H1 (cell line): ENCODE results near the gene LRBA. TPM values are rescaled to one million over a fixed set of nuclear protein-coding genes. Genes with fewer than 3 reads are reported as not detected.
A peak's percentile ranks its signal among the peaks of the same experiment; 100 is the strongest.

Source experiments
- CTCF ChIA-PET: fragments of 300-600 bp; sonication (Branson Sonifier 250); formaldehyde crosslinking; loops from one replicate; lab custom pipeline; 2021; ENCODE audit not compliant: partially characterized antibody; lab: Charles Lee
- POLR2A ChIA-PET: fragments of 300-600 bp; sonication (Branson Sonifier 250); formaldehyde crosslinking; loops from one replicate; lab custom pipeline; 2021; ENCODE audit warnings: inconsistent platforms; ENCODE audit not compliant: partially characterized antibody; lab: Charles Lee
- DNase-seq, 2 experiments: peaks; one replicate each; pipeline versions ENCODE4 v3.0.0 to v3.0.0-alpha.2; 2010 to 2022; ENCODE audit warnings: low spot score in 2 of 2, low read depth in 1 of 2, mixed read lengths in 1 of 2
- FAIRE-seq: peaks from 2 replicates; lab custom pipeline; 2011; peaks lifted over from hg19 to GRCh38; lab: Jason Lieb, UNC
- H2AFZ ChIP-seq: 2 replicates; pipeline ENCODE4 v1.8.1; 2012; ENCODE audit warnings: low read length, inconsistent platforms
- H2AK5ac ChIP-seq: 2 replicates; pipeline ENCODE4 v1.6.1; 2013; ENCODE audit warnings: low read depth, low read length
- H2BK120ac ChIP-seq: replicated peaks from 2 replicates; pipeline ENCODE3; 2013; ENCODE audit warnings: low read depth, low read length, inconsistent platforms
- H2BK12ac ChIP-seq: 2 replicates; pipeline ENCODE4 v1.6.1; 2013; ENCODE audit warnings: low read depth, low read length
- H2BK15ac ChIP-seq: 2 replicates; pipeline ENCODE4 v1.6.1; 2013; ENCODE audit warnings: low read length
- H2BK20ac ChIP-seq: 2 replicates; pipeline ENCODE4 v1.6.1; 2013; ENCODE audit warnings: low read length
- H2BK5ac ChIP-seq: 2 replicates; pipeline ENCODE4 v1.6.1; 2013; ENCODE audit warnings: low read depth, low read length
- H3K14ac ChIP-seq: 2 replicates; pipeline ENCODE4 v1.6.1; 2013; ENCODE audit warnings: inconsistent platforms; ENCODE audit not compliant: insufficient read length
- H3K18ac ChIP-seq: 2 replicates; pipeline ENCODE4 v1.6.1; 2013; ENCODE audit warnings: low read length; ENCODE audit errors: extremely low read depth
- H3K23ac ChIP-seq: 2 replicates; pipeline ENCODE4 v1.6.1; 2013; ENCODE audit warnings: inconsistent platforms; ENCODE audit not compliant: insufficient read length
- H3K23me2 ChIP-seq: 2 replicates; pipeline ENCODE4 v1.6.1; 2013; ENCODE audit warnings: low read depth, low read length
- H3K27ac ChIP-seq: 2 replicates; pipeline ENCODE4 v1.6.1; 2011; ENCODE audit warnings: low read depth, low read length, inconsistent platforms
- H3K27me3 ChIP-seq, 4 experiments: replicated peaks in 1 of 4; 1 replicate in 1 of 4; 2 replicates in 3 of 4; pipeline versions ENCODE4 v1.6.1 to v1.8.1; 2011 to 2013; ENCODE audit warnings: low read length in 3 of 4, mild to moderate bottlenecking in 3 of 4, inconsistent platforms in 2 of 4, mixed read lengths in 2 of 4, moderate library complexity in 1 of 4; ENCODE audit not compliant: control insufficient read depth in 3 of 4, insufficient read depth in 3 of 4; ENCODE audit errors: extremely low read depth in 1 of 4
- H3K36me3 ChIP-seq, 4 experiments: 2 replicates each; pipeline versions ENCODE4 v1.6.1 to v1.8.1; 2011 to 2013; ENCODE audit warnings: mild to moderate bottlenecking in 4 of 4, low read length in 3 of 4, moderate library complexity in 2 of 4, control low read depth in 1 of 4, inconsistent platforms in 1 of 4; ENCODE audit not compliant: insufficient read depth in 4 of 4, control insufficient read depth in 2 of 4
- H3K4ac ChIP-seq: replicated peaks from 2 replicates; pipeline ENCODE3; 2013; ENCODE audit warnings: low read length, low read depth, mixed read lengths, inconsistent platforms; ENCODE audit not compliant: insufficient read length
- H3K4me1 ChIP-seq, 4 experiments: replicated peaks in 1 of 4; 1 replicate in 1 of 4; 2 replicates in 3 of 4; pipeline versions ENCODE4 v1.6.1 to v1.8.1; 2011 to 2013; ENCODE audit warnings: low read length in 3 of 4, inconsistent platforms in 2 of 4, mixed read lengths in 1 of 4; ENCODE audit not compliant: insufficient read depth in 4 of 4, control insufficient read depth in 3 of 4
- H3K4me2 ChIP-seq, 2 experiments: 2 replicates each; pipeline versions ENCODE4 v1.6.1 to v1.8.1; 2011 to 2013; ENCODE audit warnings: low read depth in 2 of 2, low read length in 2 of 2, control low read depth in 1 of 2, inconsistent platforms in 1 of 2, mild to moderate bottlenecking in 1 of 2; ENCODE audit not compliant: insufficient read depth in 1 of 2
- H3K4me3 ChIP-seq, 4 experiments: fragments of 200-600, 300-600 bp in 1 of 4; sonication (generic), shearing (Covaris generic), sonication (Bioruptor Twin) in 1 of 4; 2 replicates each; pipeline versions ENCODE4 v1.5.1 to v1.8.1; 2011 to 2016; ENCODE audit warnings: low read length in 4 of 4, low read depth in 3 of 4, control low read depth in 2 of 4, inconsistent platforms in 2 of 4, mild to moderate bottlenecking in 2 of 4, mixed read lengths in 1 of 4, moderate library complexity in 1 of 4; ENCODE audit not compliant: insufficient read depth in 2 of 4; ENCODE audit errors: extremely low read depth in 1 of 4
- H3K56ac ChIP-seq: replicated peaks from 2 replicates; pipeline ENCODE3; 2013; ENCODE audit warnings: low read depth, mild to moderate bottlenecking, mixed read lengths, low read length, inconsistent platforms; ENCODE audit not compliant: insufficient read length
- H3K79me1 ChIP-seq: 2 replicates; pipeline ENCODE4 v1.6.1; 2013; ENCODE audit warnings: low read depth, low read length, control low read depth
- H3K79me2 ChIP-seq, 2 experiments: 2 replicates each; pipeline versions ENCODE4 v1.6.1 to v1.8.1; 2012 to 2013; ENCODE audit warnings: low read length in 2 of 2, mild to moderate bottlenecking in 2 of 2, inconsistent platforms in 1 of 2; ENCODE audit not compliant: insufficient read depth in 2 of 2, control insufficient read depth in 1 of 2
- H3K9ac ChIP-seq, 4 experiments: replicated peaks in 1 of 4; 1 replicate in 1 of 4; 2 replicates in 3 of 4; pipeline versions ENCODE4 v1.6.1 to v1.8.1; 2011 to 2013; ENCODE audit warnings: low read depth in 3 of 4, low read length in 3 of 4, control low read depth in 2 of 4, mild to moderate bottlenecking in 2 of 4, moderate library complexity in 2 of 4, inconsistent platforms in 1 of 4; ENCODE audit errors: extremely low read depth in 1 of 4
- H3K9me3 ChIP-seq, 2 experiments: 2 replicates each; pipeline versions ENCODE4 v1.6.1 to v1.8.1; 2012 to 2013; ENCODE audit warnings: mild to moderate bottlenecking in 2 of 2, moderate library complexity in 2 of 2, control low read depth in 1 of 2, inconsistent platforms in 1 of 2, low read depth in 1 of 2, low read length in 1 of 2, mixed read lengths in 1 of 2; ENCODE audit not compliant: insufficient read depth in 2 of 2
- H4K20me1 ChIP-seq, 2 experiments: replicated peaks in 1 of 2; 2 replicates each; pipeline versions ENCODE3 to v1.8.1; 2011 to 2013; ENCODE audit warnings: inconsistent platforms in 2 of 2, low read length in 2 of 2, mild to moderate bottlenecking in 1 of 2; ENCODE audit not compliant: insufficient read depth in 2 of 2, control insufficient read depth in 1 of 2
- H4K5ac ChIP-seq: 2 replicates; pipeline ENCODE4 v1.6.1; 2013; ENCODE audit warnings: low read length, low read depth, mixed read lengths, inconsistent platforms; ENCODE audit not compliant: insufficient read length
- H4K8ac ChIP-seq: 2 replicates; pipeline ENCODE4 v1.8.0; 2013; ENCODE audit warnings: mild to moderate bottlenecking, moderate library complexity, low read length, inconsistent platforms; ENCODE audit not compliant: insufficient read depth; ENCODE audit errors: extremely low read depth
- H4K91ac ChIP-seq: replicated peaks from 2 replicates; pipeline ENCODE3; 2013; ENCODE audit warnings: low read length, mixed read lengths, inconsistent platforms; ENCODE audit not compliant: insufficient read length
- BACH1 ChIP-seq: IDR thresholded peaks from 2 replicates; pipeline ENCODE4 v1.6.1; 2012; ENCODE audit warnings: low read length, improper control_type of control experiment
- EP300 ChIP-seq, 2 experiments: IDR thresholded peaks; 1 replicate in 1 of 2; 2 replicates in 1 of 2; pipeline ENCODE4 v1.6.1; 2011 to 2012; ENCODE audit warnings: low read depth in 2 of 2, low read length in 2 of 2, mild to moderate bottlenecking in 2 of 2, borderline replicate concordance in 1 of 2, inconsistent platforms in 1 of 2, moderate library complexity in 1 of 2
- GABPA ChIP-seq: IDR thresholded peaks from 2 replicates; pipeline ENCODE4 v1.6.1; 2011; ENCODE audit warnings: mild to moderate bottlenecking, low read length, moderate library complexity, borderline replicate concordance; ENCODE audit not compliant: insufficient read depth
- NANOG ChIP-seq: IDR thresholded peaks from 2 replicates; pipeline ENCODE4 v1.6.1; 2011; ENCODE audit warnings: low read length, low read depth, mild to moderate bottlenecking, inconsistent platforms; ENCODE audit not compliant: insufficient read depth, poor library complexity, severe bottlenecking
- PHF8 ChIP-seq: fragments of 200-600 bp; sonication (generic); conservative IDR thresholded peaks from 2 replicates; pipeline ENCODE4 v1.7.1; 2012; ENCODE audit warnings: low read depth, mild to moderate bottlenecking, inconsistent platforms, low read length, moderate library complexity
- POLR2AphosphoS5 ChIP-seq: IDR thresholded peaks from 2 replicates; pipeline ENCODE4 v1.6.1; 2011; ENCODE audit warnings: low read depth, low read length
- RAD21 ChIP-seq, 2 experiments: IDR thresholded peaks in 1 of 2; conservative IDR thresholded peaks in 1 of 2; 2 replicates each; pipeline ENCODE4 v1.6.1; 2011; ENCODE audit warnings: low read depth in 2 of 2, low read length in 2 of 2, improper control_type of control experiment in 1 of 2, inconsistent platforms in 1 of 2, mild to moderate bottlenecking in 1 of 2, moderate library complexity in 1 of 2
- RNF2 ChIP-seq: fragments of 200-900, 300-1000 bp; sonication (generic); IDR thresholded peaks from 2 replicates; pipeline ENCODE4 v1.7.1; 2016; ENCODE audit warnings: borderline replicate concordance, low read depth, mild to moderate bottlenecking, antibody characterized with exemption, low read length; ENCODE audit not compliant: poor library complexity, severe bottlenecking; ENCODE audit errors: missing control alignments
- WGBS, 2 experiments: shearing (Covaris generic) in 1 of 2; methylation state at CpG; one replicate each; pipeline versions ENCODE4 v1.1.6 to v1.1.7; 2013 to 2015; ENCODE audit warnings: low lambda C conversion rate in 2 of 2, mixed read lengths in 2 of 2, inconsistent platforms in 1 of 2, low coverage in 1 of 2, missing lambda C conversion rate in 1 of 2; ENCODE audit not compliant: insufficient replicate concordance in 2 of 2, insufficient coverage in 1 of 2, insufficient read length in 1 of 2; ENCODE audit errors: extremely low coverage in 1 of 2, missing lambda C conversion rate in 1 of 2; 5-methylcytosine and 5-hydroxymethylcytosine counted together
- polyA plus RNA-seq, 7 experiments: library from polyadenylated mRNA; depleted of rRNA in 3 of 7; stranded (reverse) in 5 of 7; unstranded in 2 of 7; fragments of >200 nt in 5 of 7; fragments of 200-250 nt in 2 of 7; gene quantifications; 1 replicate in 5 of 7; 2 replicates in 1 of 7; 4 replicates in 1 of 7; pipeline versions ENCODE4 v1.2.1 to v1.2.3, GENCODE V29; 2011 to 2013; ENCODE audit warnings: missing spikeins in 2 of 7, mixed read lengths in 2 of 7
- total RNA-seq: library from RNA; stranded (reverse); fragmentation: NEBNext Ultra II Directional; extraction: Animal tissue kit (Norgen Biotek cat#: 25700); gene quantifications from 2 replicates; pipeline ENCODE4 v1.2.1, GENCODE V29; 2021
- TF ChIP-seq, protein P1 (sequence below), 3 experiments: IDR thresholded peaks; 1 replicate in 2 of 3; 2 replicates in 1 of 3; pipeline versions ENCODE4 v1.5.1 to v1.6.1; 2011; ENCODE audit warnings: low read length in 3 of 3, mild to moderate bottlenecking in 3 of 3, inconsistent platforms in 2 of 3, low read depth in 1 of 3, moderate library complexity in 1 of 3; ENCODE audit not compliant: insufficient read depth in 1 of 3; ENCODE audit errors: control extremely low read depth in 1 of 3

LRBA gene
- total and polyA plus RNA-seq, 2 of the 8 experiments (the other 6 are each of a cell fraction or from before 2014, with no cell fraction given), result 54.6 to 83.2 TPM

DNA sequence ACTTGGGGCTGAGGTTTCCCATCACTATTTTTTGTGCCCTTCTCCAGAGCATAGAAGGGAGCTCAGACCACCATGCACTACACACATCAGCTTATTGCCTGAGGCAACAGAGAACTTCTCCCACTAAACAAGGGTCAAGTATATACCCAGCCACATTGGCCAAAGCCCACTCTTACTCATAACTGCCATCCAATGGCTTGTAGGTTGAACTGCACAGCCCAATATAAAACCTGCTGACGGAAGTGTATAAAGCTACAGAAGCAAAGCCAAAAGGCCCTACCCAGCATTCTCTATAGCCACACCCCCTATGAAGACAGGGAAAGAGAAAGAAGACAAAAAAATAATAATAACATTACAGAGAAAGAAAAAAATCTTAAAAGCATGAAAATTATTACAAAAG lies 139.7 kb downstream of the LRBA start:
- H2BK120ac ChIP-seq, result no peak overlapping the region
- no peak overlapping the region for H2AFZ ChIP-seq
- peaks cover 0 to 23% of the 10 kb centered on the region in 2 experiments; a peak in 2 of 4 replicates for H3K79me2 ChIP-seq
- H2BK12ac ChIP-seq, result no peak overlapping the region
- no peak overlapping the region for H4K8ac ChIP-seq
- no peak overlapping the region for H4K5ac ChIP-seq
- H3K23me2 ChIP-seq, result no peaks in the 10 kb centered on the region
- H3K9ac ChIP-seq, result no peak overlapping the region
- peaks cover 0 to 2% of the 10 kb centered on the region in 2 experiments for H4K20me1 ChIP-seq
- CTCF ChIA-PET, result interaction anchor here (0.8 to 1.3 kb wide), 7 partner anchors 9 to 86 kb away, joined by 3 to 4 read pairs (median 3); no protein-coding TSS in a partner anchor
- no peak overlapping the region for H3K23ac ChIP-seq
- no peak overlapping the region for H2BK15ac ChIP-seq
- H3K14ac ChIP-seq, result no peak overlapping the region
- peak; percentile 19 for FAIRE-seq
- no peak overlapping the region for H4K91ac ChIP-seq
- H3K27me3 ChIP-seq, result no peaks in the 10 kb centered on the region
- H2AK5ac ChIP-seq, result no peak overlapping the region
- no peak for DNase-seq
- no peak overlapping the region for H3K18ac ChIP-seq
- H2BK5ac ChIP-seq, result no peak overlapping the region
- no peak overlapping the region for H3K4me3 ChIP-seq
- peaks cover 0 to 9% (median 2%) of the 10 kb centered on the region in 4 experiments; a peak in 2 of 8 replicates for H3K36me3 ChIP-seq
- POLR2A ChIA-PET, result no interaction called here
- H3K4me1 ChIP-seq, result no peaks in the 10 kb centered on the region; a peak in 2 of 7 replicates
- 93% methylated on average over 1 of the region's 1 CpG; no CpG with 5 or more reads in 1 of the 2 experiments for WGBS, 2 experiments
- no peak overlapping the region for H3K56ac ChIP-seq
- no peaks in the 10 kb centered on the region for H3K79me1 ChIP-seq
- H3K4ac ChIP-seq, result no peak overlapping the region
- no peak overlapping the region for H3K27ac ChIP-seq
- 0 out of 4 replicates have a peak, but pooled peaks cover 0 to 3% of the 10 kb centered on the region in 2 experiments for H3K9me3 ChIP-seq
- no peak overlapping the region for H2BK20ac ChIP-seq
- no peak overlapping the region for H3K4me2 ChIP-seq
- TF ChIP-seq RNF2 (no peak), RAD21 (IDR thresholded peaks at IDR 0.05 in 1 of 2, conservative IDR thresholded peaks at IDR 0.05 in 1 of 2; ENCODE audit: low read depth in 2 of 2, low read length in 2 of 2) (peak in 1 of 2 experiments; percentile 27; a peak in 2 of 4 replicates), POLR2AphosphoS5 (no peak), GABPA (no peak), NANOG (no peak), PHF8 (no peak), BACH1 (no peak), EP300 (IDR thresholded peaks at IDR 0.05; ENCODE audit: borderline replicate concordance in 1 of 2, low read depth in 2 of 2, low read length in 2 of 2) (no peak)
- TF ChIP-seq, protein P1, sequence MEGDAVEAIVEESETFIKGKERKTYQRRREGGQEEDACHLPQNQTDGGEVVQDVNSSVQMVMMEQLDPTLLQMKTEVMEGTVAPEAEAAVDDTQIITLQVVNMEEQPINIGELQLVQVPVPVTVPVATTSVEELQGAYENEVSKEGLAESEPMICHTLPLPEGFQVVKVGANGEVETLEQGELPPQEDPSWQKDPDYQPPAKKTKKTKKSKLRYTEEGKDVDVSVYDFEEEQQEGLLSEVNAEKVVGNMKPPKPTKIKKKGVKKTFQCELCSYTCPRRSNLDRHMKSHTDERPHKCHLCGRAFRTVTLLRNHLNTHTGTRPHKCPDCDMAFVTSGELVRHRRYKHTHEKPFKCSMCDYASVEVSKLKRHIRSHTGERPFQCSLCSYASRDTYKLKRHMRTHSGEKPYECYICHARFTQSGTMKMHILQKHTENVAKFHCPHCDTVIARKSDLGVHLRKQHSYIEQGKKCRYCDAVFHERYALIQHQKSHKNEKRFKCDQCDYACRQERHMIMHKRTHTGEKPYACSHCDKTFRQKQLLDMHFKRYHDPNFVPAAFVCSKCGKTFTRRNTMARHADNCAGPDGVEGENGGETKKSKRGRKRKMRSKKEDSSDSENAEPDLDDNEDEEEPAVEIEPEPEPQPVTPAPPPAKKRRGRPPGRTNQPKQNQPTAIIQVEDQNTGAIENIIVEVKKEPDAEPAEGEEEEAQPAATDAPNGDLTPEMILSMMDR (IDR thresholded peaks at IDR 0.05; ENCODE audit: control extremely low read depth in 1 of 3, insufficient read depth in 1 of 3, low read depth in 1 of 3, low read length in 3 of 3), result peak in 2 of 3 experiments; percentile 2 to 37; a peak in 2 of 4 replicates
